HEK293 (cell line): ENCODE results near the gene IDNK.

ENCODE experiments used
- CTCF ChIA-PET: fragments of 350-600 bp; formaldehyde crosslinking; extraction: SDS; loops from one replicate; lab custom pipeline; 2021; ENCODE audit warnings: antibody characterized with exemption; lab: Yijun Ruan, JAX
- POLR2A ChIA-PET: fragments of 300-600 bp; formaldehyde crosslinking; extraction: SDS; loops from one replicate; lab custom pipeline; 2020; ENCODE audit warnings: antibody characterized with exemption, inconsistent platforms; lab: Yijun Ruan, JAX
- H3K27ac ChIP-seq: fragments of 200-500 bp; sonication (Bioruptor generic); 2 replicates; pipeline ENCODE4 v1.5.1; 2014; ENCODE audit warnings: low read depth, low read length, control low read depth, inconsistent platforms; ENCODE audit errors: extremely low read depth
- H3K36me3 ChIP-seq, 2 experiments: fragments of 200-500 bp in 1 of 2; sonication (Bioruptor generic) in 1 of 2; 1 replicate in 1 of 2; 2 replicates in 1 of 2; pipeline ENCODE4 v1.5.1; 2014 to 2017; ENCODE audit warnings: inconsistent platforms in 2 of 2, low read length in 2 of 2; ENCODE audit not compliant: control insufficient read depth in 2 of 2, insufficient read depth in 1 of 2
- H3K4me1 ChIP-seq: fragments of 200-500 bp; sonication (Bioruptor generic); 2 replicates; pipeline ENCODE4 v1.5.1; 2014; ENCODE audit warnings: mild to moderate bottlenecking, low read length, inconsistent platforms; ENCODE audit not compliant: control insufficient read depth, insufficient read depth
- H3K4me3 ChIP-seq: 2 replicates; pipeline ENCODE4 v1.5.1; 2011; ENCODE audit warnings: low read depth, mild to moderate bottlenecking, control low read depth, low read length, moderate library complexity
- H3K9me3 ChIP-seq: fragments of 200-500 bp; sonication (Bioruptor generic); 2 replicates; pipeline ENCODE4 v1.5.1; 2014; ENCODE audit warnings: low read depth, low read length, inconsistent platforms; ENCODE audit not compliant: control insufficient read depth, insufficient read depth
- PRDM2 ChIP-seq: fragments of 450-650 bp; formaldehyde crosslinking; IDR thresholded peaks from 2 replicates; pipeline ENCODE4 v1.5.1; 2016; ENCODE audit warnings: missing biosample characterization, missing genetic modification characterization, borderline replicate concordance
- SP3 ChIP-seq: fragments of 450-650 bp; formaldehyde crosslinking; IDR thresholded peaks from 2 replicates; pipeline ENCODE4 v1.5.1; 2016; ENCODE audit warnings: missing biosample characterization, missing genetic modification characterization
- ZNF157 ChIP-seq: fragments of 450-650 bp; formaldehyde crosslinking; IDR thresholded peaks from 2 replicates; pipeline ENCODE4 v1.5.1; 2016; ENCODE audit warnings: missing biosample characterization, missing genetic modification characterization
- ZNF366 ChIP-seq: fragments of 450-650 bp; formaldehyde crosslinking; conservative IDR thresholded peaks from 2 replicates; pipeline ENCODE4 v1.5.1; 2016; ENCODE audit warnings: missing biosample characterization, missing genetic modification characterization
- ZNF518A ChIP-seq: fragments of 450-650 bp; formaldehyde crosslinking; conservative IDR thresholded peaks from 2 replicates; pipeline ENCODE4 v1.5.1; 2016; ENCODE audit warnings: low read depth, missing biosample characterization, missing genetic modification characterization
- ZNF654 ChIP-seq: fragments of 450-650 bp; formaldehyde crosslinking; IDR thresholded peaks from 2 replicates; pipeline ENCODE4 v1.5.1; 2016; ENCODE audit warnings: low read depth, missing biosample characterization, missing genetic modification characterization
- ZNF660 ChIP-seq: fragments of 450-650 bp; IDR thresholded peaks from 2 replicates; pipeline ENCODE4 v1.5.1; 2018; ENCODE audit warnings: missing biosample characterization, mild to moderate bottlenecking, missing genetic modification characterization
- ZNF677 ChIP-seq: fragments of 450-650 bp; IDR thresholded peaks from 2 replicates; pipeline ENCODE4 v1.5.0; 2018; ENCODE audit warnings: missing biosample characterization, mild to moderate bottlenecking, missing genetic modification characterization, moderate library complexity
- ZNF776 ChIP-seq: fragments of 450-650 bp; formaldehyde crosslinking; IDR thresholded peaks from 2 replicates; pipeline ENCODE4 v1.5.0; 2017; ENCODE audit warnings: missing biosample characterization, missing genetic modification characterization, borderline replicate concordance
- ZNF792 ChIP-seq: fragments of 450-650 bp; formaldehyde crosslinking; IDR thresholded peaks from 2 replicates; pipeline ENCODE4 v1.5.1; 2016; ENCODE audit warnings: missing biosample characterization, missing genetic modification characterization

IDNK gene

DNA sequence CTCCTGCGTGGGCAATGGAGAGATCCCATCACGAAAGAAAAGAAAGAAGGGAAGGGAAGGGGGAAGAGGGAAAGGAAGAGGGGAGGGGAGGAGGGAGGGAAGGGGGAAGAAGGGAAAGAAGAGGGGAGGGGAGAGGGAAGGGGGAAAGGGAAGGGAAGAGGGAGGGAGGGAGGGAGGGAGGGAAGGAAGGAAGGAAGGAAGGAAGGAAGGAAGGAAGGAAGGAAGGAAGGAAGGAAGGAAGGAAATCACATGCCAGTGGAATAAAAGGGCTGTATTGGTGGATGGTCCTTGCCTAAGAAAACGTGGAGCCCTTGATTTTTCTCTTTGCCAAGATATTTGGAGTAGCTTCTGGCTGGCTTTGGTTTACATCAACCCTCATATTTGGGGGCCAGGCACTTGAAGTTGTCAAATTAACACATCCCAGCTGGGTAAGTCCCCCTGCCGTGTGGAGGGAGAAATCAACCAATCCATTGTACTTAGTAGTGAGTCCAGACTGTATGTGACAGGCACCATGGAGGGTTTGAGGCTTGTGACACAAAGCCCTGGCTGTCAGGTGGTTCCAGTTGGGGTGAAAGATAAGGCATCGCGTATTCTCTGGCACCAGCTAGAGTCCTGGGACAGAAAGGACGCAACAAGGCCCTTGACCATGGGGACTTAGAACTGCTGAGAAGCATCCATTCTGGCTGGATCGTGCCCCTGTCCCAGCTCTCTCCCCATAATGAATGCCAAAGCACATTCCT, 23.7 kb downstream of the IDNK start:
- Histone ChIP-seq H3K9me3 (no peaks in the 10 kb centered on the region), H3K36me3 (peaks cover 0 to 34% of the 10 kb centered on the region in 2 experiments; a peak in 2 of 3 replicates), H3K27ac (no peak overlapping the region), H3K4me1 (no peaks in the 10 kb centered on the region), H3K4me3 (no peak overlapping the region)
- TF ChIP-seq ZNF366 (peak; percentile 55), PRDM2 (tag by site-specific recombination) (no peak), ZNF792 (tag by site-specific recombination) (no peak), SP3 (tag by site-specific recombination) (no peak)
- ChIA-PET CTCF (interaction anchor here (0.7 kb wide), 1 partner anchor 64 kb away, joined by 3 read pairs; no protein-coding TSS in a partner anchor), POLR2A (no interaction called here)

DNA sequence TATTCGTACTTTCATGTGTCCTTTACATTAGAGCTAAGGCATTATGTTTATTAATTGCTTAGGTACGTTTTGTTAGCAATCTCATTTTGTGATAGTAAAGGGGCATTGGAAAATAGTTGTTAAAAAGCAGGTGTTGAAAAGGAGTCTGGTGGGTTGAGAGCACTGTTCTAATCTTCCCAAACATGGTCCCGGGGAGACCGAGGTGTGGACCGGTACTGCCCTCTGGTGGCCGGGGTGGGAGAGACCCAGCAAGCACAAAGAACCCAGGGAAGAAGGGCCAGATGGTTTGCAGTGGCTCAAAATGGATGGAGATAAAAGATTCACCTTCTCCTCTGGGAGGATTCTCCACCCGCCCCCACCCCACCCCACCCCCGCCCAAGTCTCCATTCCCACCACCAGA, 26.1 kb downstream of the IDNK start:
- POLR2A ChIA-PET = no interaction called here
- H3K27ac ChIP-seq = no peak overlapping the region
- CTCF ChIA-PET = interaction anchor here (0.6 to 3.0 kb wide), 31 partner anchors 8 to 651 kb away, joined by 3 to 36 read pairs (median 4); partner anchors contain the start of gene KIF27
- H3K9me3 ChIP-seq = no peaks in the 10 kb centered on the region
- TF ChIP-seq ZNF518A (tag by site-specific recombination) (no peak), ZNF677 (peak; percentile 91), ZNF654 (tag by site-specific recombination) (peak; percentile 48)
- TF ChIP-seq, all 188 proteins: peak for 2
- Histone ChIP-seq H3K36me3 (peaks cover 0 to 51% of the 10 kb centered on the region in 2 experiments; a peak in 2 of 3 replicates), H3K4me1 (no peaks in the 10 kb centered on the region), H3K4me3 (no peak overlapping the region)

- TF ChIP-seq ZNF776 = no peak
- no peak for TF ChIP-seq ZNF660 (tag by site-specific recombination)
- no peak for TF ChIP-seq ZNF792 (tag by site-specific recombination)
- TF ChIP-seq ZNF157 (tag by site-specific recombination) = no peak
- TF ChIP-seq, all 188 proteins: peak for 0
- CTCF ChIA-PET = interaction anchor here (0.6 to 3.0 kb wide), 25 partner anchors 8 to 714 kb away, joined by 3 to 36 read pairs (median 4); partner anchors contain the start of gene KIF27
- Histone ChIP-seq H3K4me1 (no peaks in the 10 kb centered on the region), H3K9me3 (no peaks in the 10 kb centered on the region), H3K27ac (no peak overlapping the region), H3K36me3 (peaks cover 0 to 55% of the 10 kb centered on the region in 2 experiments; a peak in 2 of 3 replicates), H3K4me3 (no peak overlapping the region)
- POLR2A ChIA-PET = no interaction called here
Observed at GRCh38 chr9:83649515-83649914, 26.6 kb downstream of the IDNK start.
